Peyer's patch (tissue), 4 donors: ENCODE measurements around the gene GLRA3.

Experiments
- CTCF ChIP-seq, 6 experiments: fragments of 450-650 bp in 4 of 6; fragments of 200-600 bp in 2 of 6; sonication (generic) in 1 of 6; IDR thresholded peaks; one replicate each; pipeline ENCODE4 v1.5.1; 2017 to 2019; ENCODE audit warnings: antibody characterized with exemption in 6 of 6, mild to moderate bottlenecking in 3 of 6, moderate library complexity in 1 of 6
- POLR2A ChIP-seq, 2 donors: fragments of 450-650 bp; IDR thresholded peaks; one replicate each; pipeline ENCODE4 v1.5.1; 2017; ENCODE audit warnings: antibody characterized with exemption in 2 of 2, mild to moderate bottlenecking in 2 of 2, moderate library complexity in 2 of 2

GRCh38 chr4:174734181-174734580 is 94.9 kb downstream of the GLRA3 start:
- TF ChIP-seq CTCF (IDR thresholded peaks at IDR 0.05): no peak
- no peak for TF ChIP-seq POLR2A (IDR thresholded peaks at IDR 0.05)
